Chondrocyte (in vitro differentiated cells): ENCODE data around the gene MTRF1. TPM values are rescaled to one million over a fixed set of nuclear protein-coding genes. Genes with fewer than 3 reads are reported as not detected.

Experiments used
- total RNA-seq: library from RNA; stranded (reverse); gene quantifications from 3 replicates; pipeline ENCODE4 v1.2.1, GENCODE V29; 2021

Gene MTRF1
- total RNA-seq, 1 donor from 2014 or later = 8.2 TPM

Other genes with a start within 250 kb of the MTRF1 start
- 45.7 to 46.7 TPM (median 45.8 TPM) in 3 replicates for gene ELF1, start 244.3 kb downstream of the MTRF1 start, total RNA-seq
- gene WBP4, start 202.1 kb downstream of the MTRF1 start, total RNA-seq = 5.1 to 5.8 TPM (median 5.3 TPM) in 3 replicates
- gene KBTBD6, start 130.8 kb downstream of the MTRF1 start, total RNA-seq = 9.1 to 10.6 TPM (median 9.7 TPM) in 3 replicates
- 10.6 to 14.3 TPM (median 11.2 TPM) in 3 replicates for gene KBTBD7, start 69.0 kb downstream of the MTRF1 start, total RNA-seq
- 9.4 to 16.5 TPM (median 9.6 TPM) in 3 replicates for gene NAA16, start 47.7 kb upstream of the MTRF1 start, total RNA-seq
- not detected in 3 replicates for gene RGCC, start 194.0 kb upstream of the MTRF1 start, total RNA-seq